CD4-positive, alpha-beta T cell treated with Interleukin-4 for 4 hours (primary cell): ENCODE data around the gene HMGCS2.
"Not testable (repeated sequence)": the region's sequence is repeated elsewhere in the genome, so short reads cannot be mapped to it uniquely, and the experiment has no call there.

Experiments used
- DNase-seq: peaks from one replicate; pipeline ENCODE4 v3.0.0-alpha.2; 2020

Gene HMGCS2

GRCh38 chr1:119787776-119788175, 19.1 kb upstream of the HMGCS2 start:
- no peak for DNase-seq

- not testable (repeated sequence) for DNase-seq
These were observed 17.9 kb upstream of the HMGCS2 start for GRCh38 chr1:119786473-119787050.

- not testable (repeated sequence) for DNase-seq
These were observed 17.3 kb upstream of the HMGCS2 start for GRCh38 chr1:119786046-119786445.

DNA sequence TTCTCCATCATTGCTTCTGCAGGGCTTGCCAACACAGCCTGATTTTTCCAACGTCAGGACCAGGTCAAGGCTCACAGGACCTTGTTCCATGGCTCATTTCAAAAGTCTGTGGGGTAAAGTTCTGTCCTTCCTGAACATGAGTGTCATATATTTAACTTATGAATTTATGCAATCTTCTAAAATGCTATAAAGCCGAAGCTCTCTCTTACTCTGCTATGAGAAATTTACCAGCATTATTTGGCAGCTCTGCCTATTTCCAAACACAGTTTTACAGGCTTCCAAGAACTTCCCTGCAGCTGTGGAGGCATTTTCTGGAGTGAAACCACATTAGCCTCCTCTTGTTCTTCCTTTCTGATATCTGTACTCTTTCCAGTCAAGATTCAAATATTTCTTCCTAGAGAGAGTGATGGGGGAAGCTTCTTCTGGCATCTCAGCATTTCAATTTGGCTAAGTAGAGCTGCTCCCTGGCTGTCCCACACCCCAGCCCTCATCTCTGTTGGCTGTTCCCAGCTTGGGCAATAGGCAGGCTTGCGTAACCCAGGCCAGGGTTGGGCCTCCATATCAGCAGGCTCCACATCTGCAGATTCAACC, 15.6 kb upstream of the HMGCS2 start:
- DNase-seq, result no peak

DNA sequence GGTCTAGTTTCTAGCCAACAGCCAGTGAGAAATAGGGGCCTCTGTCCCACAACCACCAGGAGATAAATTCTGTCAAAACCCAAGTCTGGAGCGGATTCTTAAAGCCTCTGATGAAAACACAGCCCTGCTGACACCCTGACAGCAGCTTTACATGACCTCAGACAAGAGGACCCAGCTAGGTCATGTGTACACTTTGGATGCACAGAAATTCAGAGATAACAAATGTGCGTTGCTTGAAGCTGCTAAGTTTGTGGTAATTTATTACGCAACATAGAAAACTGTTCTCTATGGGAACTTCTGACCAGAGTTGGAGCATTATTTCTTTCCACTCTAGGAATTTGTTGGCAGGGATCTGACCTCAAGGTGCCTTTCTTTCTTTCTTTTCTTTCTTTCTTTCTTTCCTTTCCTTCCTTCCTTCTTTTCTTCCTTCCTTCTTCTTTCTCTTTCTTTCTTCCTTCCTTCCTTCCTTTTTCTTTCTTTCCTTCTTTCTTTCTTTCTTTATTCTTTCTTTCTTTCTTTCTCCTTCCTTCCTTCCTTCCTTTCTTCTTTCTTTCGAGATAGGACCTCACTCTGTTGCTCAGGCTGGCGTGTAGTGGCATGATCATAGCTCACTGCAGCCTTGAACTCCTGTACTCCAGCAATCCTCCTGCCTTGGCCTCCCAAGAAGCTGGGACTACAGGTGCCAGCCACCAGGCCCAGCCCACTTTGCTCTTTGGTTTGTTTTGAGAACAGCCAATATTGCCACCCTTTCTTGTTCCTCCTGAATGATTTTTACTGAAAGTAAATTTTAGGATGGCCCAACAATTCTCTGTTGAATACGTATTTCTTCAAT, 14.9 kb upstream of the HMGCS2 start:
- no peak for DNase-seq

- no peak for DNase-seq
These were observed 14.1 kb upstream of the HMGCS2 start for GRCh38 chr1:119782631-119783325.

DNA sequence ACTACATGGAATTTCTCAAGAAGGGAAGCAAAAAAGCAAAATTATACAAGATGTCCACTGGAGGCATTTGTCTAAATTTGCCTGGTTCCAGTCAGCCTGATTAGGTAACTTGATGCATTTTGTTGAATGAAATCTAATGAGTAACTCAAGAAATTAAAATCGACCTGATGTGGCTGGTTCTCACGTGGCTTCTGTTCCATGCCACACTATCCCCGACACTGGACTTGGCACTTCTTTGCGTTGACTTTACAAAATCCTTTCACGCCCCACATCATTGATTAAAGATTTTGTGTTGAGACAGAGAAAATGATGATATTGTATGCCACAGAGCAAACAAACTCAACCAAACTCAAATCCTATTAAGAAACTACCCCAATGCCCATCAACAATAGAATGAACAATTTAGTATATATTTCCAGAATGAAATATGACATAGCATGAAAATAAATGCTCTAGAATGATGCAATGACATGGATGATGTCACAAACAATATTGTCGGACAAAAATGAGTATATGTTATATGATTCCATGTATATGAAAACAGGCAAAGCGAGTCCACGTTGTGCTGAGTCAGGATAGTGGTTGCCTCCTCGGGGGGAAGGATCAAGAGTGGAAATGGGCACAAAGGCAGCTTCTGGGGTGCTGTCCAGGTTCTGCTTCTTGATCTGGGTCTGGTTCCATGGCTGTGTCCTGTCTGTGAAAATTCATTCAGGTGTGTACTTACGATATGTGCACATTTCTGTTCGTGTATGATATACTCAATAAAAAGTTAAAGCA, 12.9 kb upstream of the HMGCS2 start:
- no peak for DNase-seq

GRCh38 chr1:119779869-119780356, 11.2 kb upstream of the HMGCS2 start:
- no peak for DNase-seq

DNA sequence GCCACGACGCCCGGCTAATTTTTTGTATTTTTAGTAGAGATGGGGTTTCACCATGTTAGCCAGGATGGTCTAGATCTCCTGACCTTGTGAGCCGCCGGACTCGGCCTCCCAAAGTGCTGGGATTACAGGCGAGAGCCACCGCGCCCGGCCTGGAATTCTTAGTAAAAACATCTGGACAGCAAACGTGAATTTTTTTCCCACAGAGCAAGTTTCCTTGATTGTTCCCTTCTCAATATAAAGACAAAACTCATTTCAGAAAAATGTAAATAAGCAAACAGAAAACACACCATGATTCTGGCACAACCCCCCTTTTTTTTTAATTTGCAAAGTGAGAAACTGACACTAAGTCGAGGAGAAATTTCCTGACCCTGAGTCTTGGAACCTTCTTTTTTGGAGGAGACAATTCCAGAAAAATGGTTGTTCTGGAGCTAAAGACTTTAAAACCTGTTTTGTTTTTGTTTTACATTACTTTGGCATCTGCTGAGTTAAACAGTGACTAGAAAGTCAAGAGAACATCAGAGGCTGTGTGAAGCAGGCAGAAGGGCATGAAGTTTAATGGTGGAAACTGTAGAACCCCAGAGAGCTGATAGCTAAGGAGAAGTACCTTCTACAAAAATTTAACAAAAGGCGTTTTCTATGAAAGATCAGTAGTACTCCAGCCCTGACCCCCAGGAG, 10.3 kb upstream of the HMGCS2 start:
- no peak for DNase-seq

GRCh38 chr1:119778359-119778758, 9.7 kb upstream of the HMGCS2 start:
- no peak for DNase-seq

DNA sequence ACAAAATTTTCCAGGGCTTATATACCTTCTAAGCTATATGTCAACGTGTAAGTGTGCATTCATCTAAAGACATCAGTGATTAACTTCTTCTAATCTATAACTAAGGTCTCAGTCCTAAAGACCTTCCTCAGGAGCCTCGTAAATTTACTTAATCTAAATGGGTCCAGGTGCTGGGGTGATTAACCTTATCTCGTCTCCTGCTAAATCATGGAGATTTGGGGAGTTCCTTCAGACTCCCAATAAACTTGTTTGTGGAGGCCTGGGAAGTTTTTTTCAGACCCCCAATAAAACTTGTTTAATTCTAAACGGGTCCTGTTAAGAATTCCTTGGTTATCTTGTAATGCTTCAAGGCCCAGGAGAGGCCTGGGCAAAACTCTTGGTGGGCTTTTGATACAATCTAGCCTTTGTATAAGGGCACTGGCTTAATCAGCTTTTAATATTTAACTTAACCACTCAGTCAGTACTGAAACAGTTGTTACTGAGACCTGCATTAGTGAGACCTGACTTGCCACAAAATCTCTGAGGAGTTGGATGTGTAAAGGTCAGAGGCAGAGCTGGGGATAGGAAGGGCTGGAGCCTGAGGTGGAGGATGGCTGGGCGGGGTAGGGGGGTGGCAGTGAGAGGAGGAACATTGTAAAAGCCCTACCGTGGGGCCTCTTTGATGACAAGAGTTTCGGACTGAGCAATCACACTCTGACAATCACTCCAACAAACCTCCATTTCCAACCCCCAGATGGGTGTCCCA, 6.2 kb upstream of the HMGCS2 start:
- no peak for DNase-seq

GRCh38 chr1:119773711-119774241, 5.1 kb upstream of the HMGCS2 start:
- DNase-seq, result no peak

DNA sequence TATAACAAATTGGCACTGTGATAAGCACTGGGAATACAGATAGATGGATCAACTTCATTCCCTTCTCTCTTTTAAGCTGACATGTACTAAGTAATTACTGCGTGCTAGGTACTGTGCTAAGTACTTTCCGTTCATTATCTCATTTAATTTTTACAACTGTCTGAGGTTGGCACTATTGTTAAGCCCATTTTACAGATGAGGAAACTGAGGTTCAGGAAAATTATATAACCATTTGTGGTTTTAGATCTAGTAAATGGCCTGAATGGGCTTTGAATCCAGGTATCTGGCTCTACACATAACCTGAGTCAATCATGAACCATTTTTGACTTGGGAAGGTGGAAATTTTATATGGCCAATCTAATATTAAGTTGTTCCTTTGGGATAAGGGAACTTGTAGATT, 3.6 kb upstream of the HMGCS2 start:
- DNase-seq, result no peak

DNA sequence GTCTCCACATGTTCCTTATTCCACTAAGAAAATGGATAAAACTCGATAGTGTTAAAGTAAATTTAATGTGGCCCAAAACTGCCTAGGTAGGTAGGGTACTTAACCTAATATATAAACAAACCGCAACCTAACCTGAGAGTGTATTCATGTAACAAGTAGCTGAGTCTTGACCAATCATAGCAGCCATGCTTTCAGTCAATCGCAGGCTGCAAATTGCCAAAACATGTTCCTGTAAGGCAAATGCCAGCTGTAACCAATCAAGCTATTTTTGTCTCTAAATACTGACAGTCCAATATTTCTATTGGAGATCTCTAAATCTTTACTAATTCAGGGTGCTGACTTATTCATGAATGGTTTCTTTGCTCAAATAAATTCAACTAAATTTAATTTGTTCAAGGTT, 3.1 kb upstream of the HMGCS2 start:
- no peak for DNase-seq

DNA sequence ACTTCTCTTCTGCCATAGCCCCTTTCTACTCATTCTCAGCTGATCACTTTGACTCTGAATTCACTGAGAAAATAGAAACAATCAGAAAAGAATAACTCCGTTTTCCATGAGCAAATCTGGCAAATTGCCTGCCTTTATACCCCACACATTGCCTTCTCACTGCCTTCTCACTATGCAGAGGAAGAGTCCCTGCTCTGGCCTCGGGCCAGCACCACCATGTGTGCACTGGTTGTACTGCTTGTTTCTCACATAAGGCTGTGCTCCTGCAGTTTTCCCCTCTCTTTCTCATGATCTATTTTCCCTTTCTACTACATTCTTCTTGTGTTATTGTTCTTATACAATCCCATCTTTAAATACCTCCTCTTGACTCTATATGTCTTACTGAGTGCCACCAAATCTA, 2.3 kb upstream of the HMGCS2 start:
- DNase-seq, result no peak

GRCh38 chr1:119767486-119767885, 1.2 kb downstream of the HMGCS2 start:
- no peak for DNase-seq

- DNase-seq, result no peak
These were observed 2.3 kb downstream of the HMGCS2 start for GRCh38 chr1:119766374-119766794.

DNA sequence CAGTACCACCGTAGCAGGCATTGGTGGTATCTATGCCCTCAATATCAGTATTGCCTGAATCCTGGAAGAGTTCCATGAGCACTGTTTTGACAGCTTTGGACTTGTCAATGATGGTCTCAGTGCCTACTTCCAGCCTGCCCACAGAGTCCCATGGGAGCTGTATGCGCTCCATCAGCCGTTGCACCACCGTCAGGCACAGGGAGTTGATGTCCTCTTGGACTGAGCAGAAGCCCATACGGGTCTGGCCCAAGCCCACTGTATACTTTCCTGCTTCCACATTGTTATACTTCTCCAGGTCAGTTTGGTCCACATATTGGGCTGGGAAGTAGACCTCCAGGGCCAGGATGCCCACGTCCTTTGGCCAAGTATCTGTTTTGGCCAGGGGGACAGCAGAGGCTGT, 4.5 kb downstream of the HMGCS2 start:
- no peak for DNase-seq

DNA sequence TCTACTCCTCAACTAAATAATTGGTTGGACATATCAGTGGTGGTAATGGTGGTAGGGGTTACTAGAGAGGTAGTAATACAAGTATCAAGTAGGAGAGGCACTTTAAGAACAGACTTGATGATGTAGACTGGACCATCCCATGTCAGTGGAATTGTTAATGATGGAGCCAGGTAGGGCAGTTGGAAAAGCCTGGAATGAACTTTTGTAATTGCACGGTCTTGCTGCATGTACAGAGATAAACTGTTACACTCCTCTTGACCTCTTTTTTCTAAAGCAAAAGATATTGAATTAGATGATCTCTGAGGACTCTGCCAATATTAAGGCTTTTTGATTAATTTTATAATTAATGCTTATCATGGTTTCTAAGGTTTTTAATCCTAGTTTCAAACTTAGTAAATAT, 5.8 kb downstream of the HMGCS2 start:
- DNase-seq, result no peak

- DNase-seq, result no peak
These were observed 6.3 kb downstream of the HMGCS2 start for GRCh38 chr1:119762409-119762808.

GRCh38 chr1:119758584-119758983, 10.1 kb downstream of the HMGCS2 start:
- no peak for DNase-seq
